MCF 10A (cell line): Measurements from ENCODE around the gene DCHS1. TPM values are rescaled to one million over a fixed set of nuclear protein-coding genes. Genes with fewer than 3 reads are reported as not detected.
A peak's percentile ranks its signal among the peaks of the same experiment; 100 is the strongest.

Experiments
- BruUV-seq: library from RNA; stranded (reverse); fragments of 400-500 nt; replicated peaks from 2 replicates; lab custom pipeline; 2021; lab: Mats Ljungman, UMichigan
- CTCF ChIA-PET: fragments of 300-600 bp; sonication (Branson Sonifier 250); formaldehyde crosslinking; extraction: SDS; loops from one replicate; lab custom pipeline; 2021; ENCODE audit warnings: antibody characterized with exemption, inconsistent platforms; lab: Yijun Ruan, JAX
- POLR2A ChIA-PET: fragments of 300-600, 350-650 bp; sonication (Branson Sonifier 250); formaldehyde crosslinking; extraction: SDS; loops from one replicate; lab custom pipeline; 2020; ENCODE audit warnings: antibody characterized with exemption, inconsistent platforms; lab: Yijun Ruan, JAX
- DNase-seq: peaks from one replicate; pipeline ENCODE4 v3.0.0-alpha.2; 2018; ENCODE audit not compliant: unreplicated experiment
- H3K27ac Mint-ChIP-seq: one replicate; pipeline ENCODE4 v1.8.0; 2022; ENCODE audit warnings: mild to moderate bottlenecking, low read depth, mixed read lengths; ENCODE audit not compliant: unreplicated experiment
- H3K27me3 Mint-ChIP-seq: one replicate; pipeline ENCODE4 v1.8.0; 2022; ENCODE audit warnings: mixed read lengths; ENCODE audit not compliant: insufficient read depth, unreplicated experiment
- H3K36me3 Mint-ChIP-seq: one replicate; pipeline ENCODE4 v1.8.0; 2022; ENCODE audit warnings: mild to moderate bottlenecking, moderate library complexity, mixed read lengths; ENCODE audit not compliant: insufficient read depth, unreplicated experiment
- H3K4me1 Mint-ChIP-seq: one replicate; pipeline ENCODE4 v1.8.0; 2022; ENCODE audit warnings: mixed read lengths; ENCODE audit not compliant: insufficient read depth, unreplicated experiment
- H3K4me3 Mint-ChIP-seq: one replicate; pipeline ENCODE4 v1.8.0; 2022; ENCODE audit warnings: mild to moderate bottlenecking, moderate library complexity, mixed read lengths; ENCODE audit not compliant: unreplicated experiment
- H3K9me3 Mint-ChIP-seq: one replicate; pipeline ENCODE4 v1.8.0; 2022; ENCODE audit warnings: mixed read lengths; ENCODE audit not compliant: unreplicated experiment
- CTCF ChIP-seq: fragments of 200-600 bp; IDR thresholded peaks from one replicate; pipeline ENCODE4 v1.8.0; 2022; ENCODE audit warnings: antibody characterized with exemption, mild to moderate bottlenecking; ENCODE audit not compliant: unreplicated experiment
- intact Hi-C: fragments of 100-400 bp; cut with micrococcal nuclease; formaldehyde crosslinking; loops from 2 replicates; pipeline ENCODE4 v1.14.1; 2022
- total RNA-seq: library from RNA; stranded (reverse); gene quantifications from 2 replicates; pipeline ENCODE4 v1.2.3, GENCODE V29; 2022

Gene DCHS1
- total RNA-seq, 1 experiment from 2014 or later: 0.19 TPM

DNA sequence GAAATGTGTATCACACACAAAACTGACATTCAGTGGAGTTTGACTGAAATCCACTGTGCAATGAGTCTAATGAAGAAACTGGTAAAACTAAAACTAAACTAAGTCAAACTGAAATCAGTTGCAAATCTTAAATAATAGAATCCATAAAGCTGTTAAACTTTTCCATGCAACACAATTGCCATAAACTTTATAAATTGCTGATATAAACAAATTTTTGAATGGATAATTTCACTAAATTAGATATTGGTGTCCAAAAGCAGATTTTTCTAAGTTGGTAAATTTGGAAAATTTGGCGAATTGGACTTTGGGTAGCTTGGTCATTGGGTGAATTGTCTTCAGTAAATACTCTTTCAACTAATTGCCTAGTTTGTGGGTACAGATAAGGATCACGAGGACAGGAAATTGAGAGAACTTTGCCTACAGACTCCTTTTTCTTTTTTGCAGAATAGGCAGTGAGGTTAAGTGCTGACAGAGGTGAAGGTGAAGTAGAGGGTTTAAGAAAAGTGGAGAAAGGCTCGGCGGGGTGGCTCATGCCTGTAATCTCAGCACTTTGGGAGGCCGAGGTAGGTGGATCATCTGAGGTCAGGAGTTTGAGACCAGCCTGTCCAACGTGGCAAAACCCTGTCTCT lies 14.7 kb upstream of the DCHS1 start:
- CTCF ChIA-PET: interaction anchor here (0.7 to 2.2 kb wide), 5 partner anchors 8 to 307 kb away, joined by 3 to 7 read pairs (median 4); partner anchors contain the start of gene MRPL17
- H3K9me3 Mint-ChIP-seq: no peaks in the 10 kb centered on the region
- intact Hi-C loops: no loop called here
- H3K4me3 Mint-ChIP-seq: no peak overlapping the region
- no peak for DNase-seq
- H3K27ac Mint-ChIP-seq: no peak overlapping the region
- BruUV-seq: no TSS peak
- peaks cover 13% of the 10 kb centered on the region for H3K27me3 Mint-ChIP-seq
- POLR2A ChIA-PET: no interaction called here
- H3K4me1 Mint-ChIP-seq: no peaks in the 10 kb centered on the region
- no peaks in the 10 kb centered on the region for H3K36me3 Mint-ChIP-seq
- TF ChIP-seq CTCF: no peak

- Mint-ChIP-seq H3K27ac (no peak overlapping the region), H3K4me3 (no peak overlapping the region), H3K36me3 (no peaks in the 10 kb centered on the region), H3K27me3 (peaks cover 13% of the 10 kb centered on the region), H3K4me1 (no peaks in the 10 kb centered on the region), H3K9me3 (no peaks in the 10 kb centered on the region)
- DNase-seq: peak; percentile 43
- intact Hi-C loops: loop anchor here (1.0 kb wide), 1 partner anchor 137 kb away; no protein-coding TSS in a partner anchor
- POLR2A ChIA-PET: interaction anchor here (0.6 to 1.8 kb wide), 5 partner anchors 55 to 463 kb away, joined by 3 to 9 read pairs (median 3); partner anchors contain the start of gene TAF10
- no TSS peak for BruUV-seq
- CTCF ChIA-PET: interaction anchor here (0.6 to 1.8 kb wide), 9 partner anchors 9 to 728 kb away, joined by 3 to 5 read pairs (median 3); no protein-coding TSS in a partner anchor
- peak; percentile 43 for TF ChIP-seq CTCF
Measured at GRCh38 chr11:6667733-6668374, 12.2 kb upstream of the DCHS1 start.

DNA sequence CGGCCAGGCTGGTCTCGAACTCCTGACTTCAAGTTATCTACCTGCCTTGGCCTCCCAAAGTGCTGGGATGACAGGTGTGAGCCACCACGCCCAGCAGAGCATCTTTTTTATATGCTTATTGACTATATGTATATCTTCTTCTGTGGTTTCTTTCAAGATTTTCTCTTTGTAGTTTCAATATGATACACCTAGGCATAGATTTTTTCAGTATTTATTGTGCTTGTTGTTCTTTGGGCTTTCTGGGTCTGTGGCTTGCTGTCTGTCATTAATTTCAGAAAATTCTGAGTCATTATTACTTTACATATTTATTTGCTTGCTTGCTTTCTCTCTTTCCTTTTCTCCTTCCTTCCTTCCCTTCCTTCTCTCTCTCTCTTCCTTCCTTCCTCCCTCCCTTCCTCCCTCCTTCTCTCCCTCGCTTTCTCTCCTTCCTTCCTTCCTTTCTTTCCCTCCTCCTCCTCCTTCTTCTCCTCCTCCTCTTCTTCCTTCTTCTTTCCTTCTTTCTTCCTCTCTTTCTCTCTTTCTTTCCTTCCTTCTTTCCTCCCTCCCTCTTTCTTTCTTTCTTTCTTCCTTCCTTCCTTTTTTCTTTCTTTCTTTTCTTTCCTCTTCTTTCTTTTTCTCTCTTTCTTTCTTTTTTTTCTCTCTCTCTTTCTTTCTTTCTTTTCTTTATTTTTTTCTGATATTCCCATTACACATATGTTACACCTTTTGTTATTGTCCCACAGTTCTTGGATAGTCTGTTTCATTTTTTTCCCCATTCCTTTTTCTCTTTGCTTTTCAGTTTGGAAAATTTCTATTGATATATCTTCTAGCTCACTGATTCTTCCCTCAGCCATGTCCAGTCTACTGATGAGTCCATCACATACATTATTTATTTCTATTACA lies 10.9 kb upstream of the DCHS1 start:
- no TSS peak for BruUV-seq
- no peak for DNase-seq
- H3K4me3 Mint-ChIP-seq: no peak overlapping the region
- H3K4me1 Mint-ChIP-seq: no peaks in the 10 kb centered on the region
- ChIA-PET POLR2A (no interaction called here), CTCF (interaction anchor here (0.6 to 1.7 kb wide), 5 partner anchors 8 to 999 kb away, joined by 3 to 4 read pairs (median 4); partner anchors contain the start of gene MRPL17)
- H3K9me3 Mint-ChIP-seq: no peaks in the 10 kb centered on the region
- TF ChIP-seq CTCF: no peak
- no peak overlapping the region for H3K27ac Mint-ChIP-seq
- intact Hi-C loops: loop anchor here (1.0 kb wide), 1 partner anchor 135 kb away; no protein-coding TSS in a partner anchor
- H3K27me3 Mint-ChIP-seq: peaks cover 13% of the 10 kb centered on the region
- no peaks in the 10 kb centered on the region for H3K36me3 Mint-ChIP-seq
